HL-60 (cell line): ENCODE results near the gene TVP23A.

Experiments
- POLR2AphosphoS5 ChIP-seq: IDR thresholded peaks from 2 replicates; pipeline ENCODE4 v1.6.1; 2012; ENCODE audit warnings: low read depth
- TF ChIP-seq, protein P1 (sequence below): IDR thresholded peaks from one replicate; pipeline ENCODE4 v1.5.1; 2011; ENCODE audit warnings: low read length, control low read depth, inconsistent platforms; ENCODE audit not compliant: insufficient read depth

GRCh38 chr16:10752843-10753523 is 65.6 kb downstream of the TVP23A start:
- TF ChIP-seq, protein P1, sequence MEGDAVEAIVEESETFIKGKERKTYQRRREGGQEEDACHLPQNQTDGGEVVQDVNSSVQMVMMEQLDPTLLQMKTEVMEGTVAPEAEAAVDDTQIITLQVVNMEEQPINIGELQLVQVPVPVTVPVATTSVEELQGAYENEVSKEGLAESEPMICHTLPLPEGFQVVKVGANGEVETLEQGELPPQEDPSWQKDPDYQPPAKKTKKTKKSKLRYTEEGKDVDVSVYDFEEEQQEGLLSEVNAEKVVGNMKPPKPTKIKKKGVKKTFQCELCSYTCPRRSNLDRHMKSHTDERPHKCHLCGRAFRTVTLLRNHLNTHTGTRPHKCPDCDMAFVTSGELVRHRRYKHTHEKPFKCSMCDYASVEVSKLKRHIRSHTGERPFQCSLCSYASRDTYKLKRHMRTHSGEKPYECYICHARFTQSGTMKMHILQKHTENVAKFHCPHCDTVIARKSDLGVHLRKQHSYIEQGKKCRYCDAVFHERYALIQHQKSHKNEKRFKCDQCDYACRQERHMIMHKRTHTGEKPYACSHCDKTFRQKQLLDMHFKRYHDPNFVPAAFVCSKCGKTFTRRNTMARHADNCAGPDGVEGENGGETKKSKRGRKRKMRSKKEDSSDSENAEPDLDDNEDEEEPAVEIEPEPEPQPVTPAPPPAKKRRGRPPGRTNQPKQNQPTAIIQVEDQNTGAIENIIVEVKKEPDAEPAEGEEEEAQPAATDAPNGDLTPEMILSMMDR = no peak
- no peak for TF ChIP-seq POLR2AphosphoS5
